GM12878 (cell line): Measurements from ENCODE around the gene SNAPC4. TPM values are rescaled to one million over a fixed set of nuclear protein-coding genes. Genes with fewer than 3 reads are reported as not detected.

Experiments used
- ASH2L ChIP-seq: fragments of 300-600, 200-600 bp; sonication (generic); IDR thresholded peaks from 2 replicates; pipeline ENCODE4 v1.6.1; 2017; ENCODE audit warnings: low read depth, mild to moderate bottlenecking, borderline replicate concordance
- ATF2 ChIP-seq: IDR thresholded peaks from 2 replicates; pipeline ENCODE4 v1.6.1; 2012; ENCODE audit warnings: low read length, inconsistent platforms
- BCL11A ChIP-seq: IDR thresholded peaks from 2 replicates; pipeline ENCODE4 v1.6.1; 2011; ENCODE audit warnings: low read depth, low read length
- BHLHE40 ChIP-seq, 2 experiments: fragments of 450-650 bp in 1 of 2; IDR thresholded peaks; 2 replicates each; pipeline ENCODE4 v1.6.1; 2011 to 2017; ENCODE audit warnings: low read depth in 2 of 2, borderline replicate concordance in 1 of 2, improper control_type of control experiment in 1 of 2, low read length in 1 of 2, mild to moderate bottlenecking in 1 of 2
- CBFB ChIP-seq: IDR thresholded peaks from 2 replicates; pipeline ENCODE4 v1.6.1; 2016; ENCODE audit warnings: antibody characterized with exemption, low read depth
- ETV6 ChIP-seq, 2 experiments: fragments of 450-650 bp in 1 of 2; IDR thresholded peaks in 1 of 2; conservative IDR thresholded peaks in 1 of 2; 2 replicates each; pipeline ENCODE4 v1.6.1; 2014; ENCODE audit warnings: antibody characterized with exemption in 1 of 2, borderline replicate concordance in 1 of 2, low read depth in 1 of 2, mild to moderate bottlenecking in 1 of 2, moderate library complexity in 1 of 2
- FOXM1 ChIP-seq: IDR thresholded peaks from 2 replicates; pipeline ENCODE4 v1.6.1; 2012; ENCODE audit warnings: low read depth, mild to moderate bottlenecking, inconsistent platforms, low read length, moderate library complexity
- HDGF ChIP-seq: fragments of 450-650 bp; IDR thresholded peaks from 2 replicates; pipeline ENCODE4 v1.6.1; 2016; ENCODE audit warnings: antibody characterized with exemption
- IKZF2 ChIP-seq, 2 experiments: fragments of 450-650 bp; IDR thresholded peaks; 2 replicates each; pipeline ENCODE4 v1.6.1; 2017; ENCODE audit warnings: mild to moderate bottlenecking in 2 of 2, moderate library complexity in 2 of 2
- MAX ChIP-seq: IDR thresholded peaks from 2 replicates; pipeline ENCODE4 v1.6.1; 2012; ENCODE audit warnings: low read depth, low read length, improper control_type of control experiment
- MTA3 ChIP-seq: IDR thresholded peaks from 2 replicates; pipeline ENCODE4 v1.6.1; 2012; ENCODE audit warnings: low read length, inconsistent platforms, borderline replicate concordance
- NKRF ChIP-seq: fragments of 450-650 bp; conservative IDR thresholded peaks from 2 replicates; pipeline ENCODE4 v1.6.1; 2017; ENCODE audit warnings: mild to moderate bottlenecking, moderate library complexity
- POLR2AphosphoS2 ChIP-seq: IDR thresholded peaks from 2 replicates; pipeline ENCODE4 v1.6.1; 2011; ENCODE audit warnings: low read depth, mild to moderate bottlenecking, low read length, improper control_type of control experiment, moderate library complexity
- PRDM15 ChIP-seq: fragments of 450-650 bp; formaldehyde crosslinking; IDR thresholded peaks from 2 replicates; pipeline ENCODE4 v1.4.0; 2020; ENCODE audit warnings: mild to moderate bottlenecking, moderate library complexity
- TAF1 ChIP-seq: IDR thresholded peaks from 2 replicates; pipeline ENCODE4 v1.6.1; 2011; ENCODE audit warnings: mild to moderate bottlenecking, low read depth, low read length, borderline replicate concordance
- TCF3 ChIP-seq: IDR thresholded peaks from 2 replicates; pipeline ENCODE4 v1.6.1; 2012; ENCODE audit warnings: low read depth, mild to moderate bottlenecking, low read length, borderline replicate concordance; ENCODE audit not compliant: insufficient read depth
- ZBTB40 ChIP-seq: fragments of 450-650 bp; IDR thresholded peaks from 2 replicates; pipeline ENCODE4 v1.6.1; 2016; ENCODE audit warnings: mild to moderate bottlenecking, moderate library complexity, borderline replicate concordance
- polyA plus RNA-seq, 11 experiments: library from polyadenylated mRNA; depleted of rRNA in 4 of 11; unstranded in 6 of 11; stranded (reverse) in 5 of 11; fragments of >200 nt; fragmentation: Nextera tagmentation in 4 of 11; fragmentation: Illumina TruSeq in 1 of 11; extraction: Ambion mirVana in 4 of 11; extraction: Trizol in 1 of 11; gene quantifications; 1 replicate in 1 of 11; 2 replicates in 10 of 11; pipeline versions ENCODE4 v1.2.1 to v1.2.3, GENCODE V29; 2011 to 2016; ENCODE audit warnings: inconsistent platforms in 2 of 11, missing spikeins in 2 of 11, low read depth in 1 of 11
- total RNA-seq, 4 experiments: library from RNA; depleted of rRNA in 3 of 4; stranded (reverse); fragments of >200 nt in 3 of 4; fragmentation: Illumina TruSeq in 1 of 4; extraction: Trizol in 1 of 4; gene quantifications; 2 replicates each; pipeline versions ENCODE4 v1.2.1 to v1.2.3, GENCODE V29; 2013 to 2021

SNAPC4 gene
- total and polyA plus RNA-seq, 10 of the 15 experiments (the other 5 are each of a cell fraction or from before 2014, with no cell fraction given): 0.42 to 19.8 (median 7.0) TPM

GRCh38 chr9:136400038-136400834, at the start of gene SNAPC4 (continued):
- TF ChIP-seq PRDM15: no peak
- TF ChIP-seq IKZF2 (IDR thresholded peaks at IDR 0.05): no peak
- no peak for TF ChIP-seq BCL11A
- peak; percentile 94 for TF ChIP-seq TAF1
- 0 out of 2 replicates have a peak, but pooled peaks have one; percentile 0 for TF ChIP-seq NKRF
- peak; percentile 43 to 63; a peak in 2 of 4 replicates for TF ChIP-seq BHLHE40 (IDR thresholded peaks at IDR 0.05; ENCODE audit: borderline replicate concordance in 1 of 2, low read depth in 2 of 2, low read length in 1 of 2)
- TF ChIP-seq ATF2: no peak
- peak; percentile 61 for TF ChIP-seq ZBTB40
- TF ChIP-seq FOXM1: no peak
- no peak for TF ChIP-seq MAX
- TF ChIP-seq TCF3: no peak
- TF ChIP-seq HDGF: peak; percentile 55; the same call in 1 of the 2 replicates
- no peak for TF ChIP-seq CBFB
- TF ChIP-seq POLR2AphosphoS2: peak; percentile 52; the same call in 1 of the 2 replicates
- TF ChIP-seq MTA3: no peak
- TF ChIP-seq ETV6 (conservative IDR thresholded peaks at IDR 0.05 in 1 of 2, IDR thresholded peaks at IDR 0.05 in 1 of 2; ENCODE audit: borderline replicate concordance in 1 of 2, low read depth in 1 of 2): no peak
- no peak for TF ChIP-seq ASH2L
